ENCODE measurements around the gene KIF11. TPM values are rescaled to one million over a fixed set of nuclear protein-coding genes. Genes with fewer than 3 reads are reported as not detected.

KIF11 gene
- total RNA-seq, 1 experiment from 2014 or later = 14.1 TPM

GRCh38 chr10:92702301-92702916 lies 109.5 kb downstream of the KIF11 start:
- no peak for DNase-seq (ENCODE audit: low spot score)

Small RNAs within 50 kb of the gene (small RNA-seq; reads per million reads assigned to genes)
- not detected for gene RN7SL644P

Other genes starting within 250 kb of the KIF11 start
- 16.1 and 21.1 TPM in 2 replicates for gene IDE, start 19.0 kb upstream of the KIF11 start, total RNA-seq (2014; rRNA removed; shearing (Covaris generic))
- gene HHEX, start 96.8 kb downstream of the KIF11 start, total RNA-seq (2014; rRNA removed; shearing (Covaris generic)) = 1.4 and 2.0 TPM in 2 replicates